Activated naive CD4-positive, alpha-beta T cell treated with anti-CD3 and anti-CD28 coated beads, Interleukin-2, amount 50 U/mL, for 24 hours (primary cell): Measurements from ENCODE around the gene KRT15.
A peak's percentile ranks its signal among the peaks of the same experiment; 100 is the strongest.

Experiments used
- H3K27ac Mint-ChIP-seq: one replicate; pipeline ENCODE4 v1.8.0; 2021; ENCODE audit warnings: mild to moderate bottlenecking, mixed read lengths
- H3K27me3 Mint-ChIP-seq: one replicate; pipeline ENCODE4 v1.8.0; 2021; ENCODE audit warnings: mixed read lengths
- H3K36me3 Mint-ChIP-seq: one replicate; pipeline ENCODE4 v1.8.0; 2021; ENCODE audit warnings: mixed read lengths
- H3K4me1 Mint-ChIP-seq: one replicate; pipeline ENCODE4 v1.8.0; 2021; ENCODE audit warnings: mixed read lengths
- H3K4me3 Mint-ChIP-seq: one replicate; pipeline ENCODE4 v1.8.0; 2021; ENCODE audit warnings: mild to moderate bottlenecking, mixed read lengths
- H3K9me3 Mint-ChIP-seq: one replicate; pipeline ENCODE4 v1.8.0; 2021; ENCODE audit warnings: mixed read lengths

The KRT15 gene

GRCh38 chr17:41467561-41467960 is 51.1 kb downstream of the KRT15 start:
- Mint-ChIP-seq H3K27ac (no peak overlapping the region), H3K27me3 (no peaks in the 10 kb centered on the region), H3K4me3 (no peak overlapping the region), H3K9me3 (no peaks in the 10 kb centered on the region), H3K4me1 (no peaks in the 10 kb centered on the region), H3K36me3 (no peaks in the 10 kb centered on the region)

- no peak within 1 kb of the TSS for H3K4me3 Mint-ChIP-seq
- no peaks in the 10 kb centered on the region for H3K9me3 Mint-ChIP-seq
- no peaks in the 10 kb centered on the region for H3K4me1 Mint-ChIP-seq
- H3K27ac Mint-ChIP-seq: no peak within 1 kb of the TSS
- no peaks in the 10 kb centered on the region for H3K27me3 Mint-ChIP-seq
- no peaks in the 10 kb centered on the region for H3K36me3 Mint-ChIP-seq
These were observed 51.7 kb downstream of the KRT15 start, which contains the start of gene KRT32 for GRCh38 chr17:41466988-41467387. KRT32 (minus strand) TSS chr17:41467386; CDS start chr17:41467325, 61 bp downstream.

GRCh38 chr17:41464682-41465081 is 54.0 kb downstream of the KRT15 start:
- Mint-ChIP-seq H3K36me3 (no peaks in the 10 kb centered on the region), H3K27me3 (no peaks in the 10 kb centered on the region), H3K4me3 (no peak overlapping the region), H3K27ac (peak overlapping the region; percentile 74), H3K9me3 (no peaks in the 10 kb centered on the region), H3K4me1 (no peaks in the 10 kb centered on the region)

- H3K9me3 Mint-ChIP-seq: no peaks in the 10 kb centered on the region
- H3K27ac Mint-ChIP-seq: no peak overlapping the region
- H3K4me3 Mint-ChIP-seq: no peak overlapping the region
- no peaks in the 10 kb centered on the region for H3K27me3 Mint-ChIP-seq
- H3K36me3 Mint-ChIP-seq: no peaks in the 10 kb centered on the region
- no peaks in the 10 kb centered on the region for H3K4me1 Mint-ChIP-seq
These were observed 54.5 kb downstream of the KRT15 start for GRCh38 chr17:41464173-41464572.

- Mint-ChIP-seq H3K27me3 (no peaks in the 10 kb centered on the region), H3K36me3 (no peaks in the 10 kb centered on the region), H3K4me3 (no peak overlapping the region), H3K4me1 (no peaks in the 10 kb centered on the region), H3K9me3 (no peaks in the 10 kb centered on the region), H3K27ac (no peak overlapping the region)
These were observed 54.9 kb downstream of the KRT15 start for GRCh38 chr17:41463746-41464145.
